Endothelial cell of umbilical vein (primary cell): ENCODE data around the gene MAGOHB. TPM values are rescaled to one million over a fixed set of nuclear protein-coding genes. Genes with fewer than 3 reads are reported as not detected.

Experiments used
- BruUV-seq: library from RNA; stranded (reverse); fragments of 400-500 nt; replicated peaks from 2 replicates; lab custom pipeline; 2021; lab: Mats Ljungman, UMichigan
- CTCF ChIA-PET: fragments of 300-600, 350-600 bp; sonication (Branson Sonifier 250); formaldehyde crosslinking; loops from one replicate; lab custom pipeline; 2021; ENCODE audit warnings: antibody characterized with exemption, inconsistent platforms; lab: Charles Lee
- POLR2A ChIA-PET: fragments of 300-600, 350-600 bp; sonication (Branson Sonifier 250); formaldehyde crosslinking; loops from one replicate; lab custom pipeline; 2021; ENCODE audit warnings: antibody characterized with exemption, inconsistent platforms; lab: Charles Lee
- DNase-seq: peaks from one replicate; pipeline ENCODE4 v3.0.0-alpha.2; 2011; ENCODE audit warnings: low read depth, low spot score
- FAIRE-seq: peaks from 2 replicates; lab custom pipeline; 2011; peaks lifted over from hg19 to GRCh38; lab: Jason Lieb, UNC
- H2AFZ ChIP-seq: 2 replicates; pipeline ENCODE4 v1.6.0; 2012; ENCODE audit warnings: low read depth, low read length, control low read depth, inconsistent platforms
- H3K27ac ChIP-seq: 2 replicates; pipeline ENCODE4 v1.5.1; 2011; ENCODE audit warnings: low read depth, mild to moderate bottlenecking, control low read depth, low read length, moderate library complexity; ENCODE audit not compliant: insufficient read depth
- H3K27me3 ChIP-seq, 2 experiments: 2 replicates each; pipeline versions ENCODE4 v1.6.0 to v1.6.1; 2011; ENCODE audit warnings: low read length in 2 of 2, mixed read lengths in 1 of 2; ENCODE audit not compliant: control insufficient read depth in 2 of 2, insufficient read depth in 2 of 2
- H3K36me3 ChIP-seq, 2 experiments: 2 replicates in 1 of 2; 3 replicates in 1 of 2; pipeline ENCODE4 v1.5.1; 2011; ENCODE audit warnings: low read length in 2 of 2, mild to moderate bottlenecking in 1 of 2, moderate library complexity in 1 of 2; ENCODE audit not compliant: control insufficient read depth in 2 of 2, insufficient read depth in 2 of 2; ENCODE audit errors: extremely low read depth in 1 of 2
- H3K4me1 ChIP-seq: 3 replicates; pipeline ENCODE4 v1.5.1; 2011; ENCODE audit warnings: mild to moderate bottlenecking, low read length; ENCODE audit not compliant: control insufficient read depth, insufficient read depth; ENCODE audit errors: extremely low read depth
- H3K4me2 ChIP-seq: 2 replicates; pipeline ENCODE4 v1.6.1; 2011; ENCODE audit warnings: low read length, control low read depth, mixed read lengths; ENCODE audit not compliant: insufficient read depth
- H3K4me3 ChIP-seq, 3 experiments: fragments of 200-600 bp in 1 of 3; sonication (generic), shearing (Covaris generic) in 1 of 3; replicated peaks in 1 of 3; 2 replicates each; pipeline ENCODE4 v1.5.1; 2011 to 2016; ENCODE audit warnings: control low read depth in 3 of 3, low read length in 3 of 3, mild to moderate bottlenecking in 2 of 3, inconsistent platforms in 1 of 3, low read depth in 1 of 3, moderate library complexity in 1 of 3; ENCODE audit not compliant: insufficient read depth in 1 of 3
- H3K79me2 ChIP-seq: 2 replicates; pipeline ENCODE4 v1.6.0; 2012; ENCODE audit warnings: low read length, inconsistent platforms; ENCODE audit not compliant: control insufficient read depth, insufficient read depth
- H3K9ac ChIP-seq: replicated peaks from 2 replicates; pipeline ENCODE3; 2011; ENCODE audit warnings: low read length, control low read depth; ENCODE audit not compliant: insufficient read depth; ENCODE audit errors: extremely low read depth
- H3K9me1 ChIP-seq: replicated peaks from 3 replicates; pipeline ENCODE4 v1.6.0; 2011; ENCODE audit warnings: mild to moderate bottlenecking, low read length; ENCODE audit not compliant: control insufficient read depth, insufficient read depth; ENCODE audit errors: extremely low read depth
- H3K9me3 ChIP-seq: replicated peaks from 2 replicates; pipeline ENCODE4 v1.5.1; 2012; ENCODE audit warnings: low read length, inconsistent platforms; ENCODE audit not compliant: control insufficient read depth, insufficient read depth
- H4K20me1 ChIP-seq: replicated peaks from 2 replicates; pipeline ENCODE3; 2011; ENCODE audit warnings: mild to moderate bottlenecking, low read length; ENCODE audit not compliant: control insufficient read depth, insufficient read depth; ENCODE audit errors: extremely low read depth
- CTCF ChIP-seq, 2 donors: IDR thresholded peaks; 1 replicate in 1 of 2; 2 replicates in 1 of 2; pipeline ENCODE4 v1.5.1; 2011; ENCODE audit warnings: low read length in 2 of 2, mild to moderate bottlenecking in 2 of 2, moderate library complexity in 2 of 2, control low read depth in 1 of 2, inconsistent platforms in 1 of 2, low read depth in 1 of 2; ENCODE audit not compliant: insufficient read depth in 1 of 2; ENCODE audit errors: extremely low read depth in 1 of 2
- EZH2 ChIP-seq: IDR thresholded peaks from 2 replicates; pipeline ENCODE4 v1.6.1; 2012; ENCODE audit warnings: borderline replicate concordance, low read depth, mild to moderate bottlenecking, moderate library complexity, low read length, inconsistent platforms; ENCODE audit not compliant: severe bottlenecking
- FOS ChIP-seq: IDR thresholded peaks from 2 replicates; pipeline ENCODE4 v1.6.1; 2011; ENCODE audit warnings: mild to moderate bottlenecking, low read length, moderate library complexity, borderline replicate concordance; ENCODE audit not compliant: insufficient read depth
- GATA2 ChIP-seq: IDR thresholded peaks from 2 replicates; pipeline ENCODE4 v1.7.0; 2011; ENCODE audit warnings: low read depth, mild to moderate bottlenecking, moderate library complexity, mixed read lengths, low read length; ENCODE audit not compliant: insufficient read length, insufficient read depth
- JUN ChIP-seq: IDR thresholded peaks from 2 replicates; pipeline ENCODE4 v1.6.1; 2011; ENCODE audit warnings: borderline replicate concordance, low read depth; ENCODE audit not compliant: insufficient read length, insufficient read depth
- MYC ChIP-seq: IDR thresholded peaks from one replicate; pipeline ENCODE4 v1.6.1; 2011; ENCODE audit warnings: mild to moderate bottlenecking, low read depth, low read length
- POLR2A ChIP-seq: IDR thresholded peaks from 2 replicates; pipeline ENCODE4 v1.6.1; 2012; ENCODE audit warnings: low read depth, mild to moderate bottlenecking, control low read depth, low read length
- POLR2AphosphoS5 ChIP-seq: IDR thresholded peaks from 2 replicates; pipeline ENCODE4 v1.6.1; 2012; ENCODE audit warnings: low read depth, mild to moderate bottlenecking, control low read depth, low read length, moderate library complexity; ENCODE audit not compliant: insufficient read depth
- dilution Hi-C: fragments of 300-500 bp; cut with MboI; formaldehyde crosslinking; loops from one replicate; pipeline ENCODE4 v1.15.0; 2019; ENCODE audit warnings: low sequenced_read_pairs; ENCODE audit not compliant: extremely low pct_ligation_motif_present
- intact Hi-C: fragments of 100-400 bp; cut with micrococcal nuclease; formaldehyde crosslinking; loops from one replicate; pipeline ENCODE4 v1.10.0; 2022
- polyA plus RNA-seq, 4 experiments: library from polyadenylated mRNA; depleted of rRNA in 3 of 4; stranded (reverse) in 3 of 4; unstranded in 1 of 4; fragments of >200 nt; gene quantifications; 2 replicates each; pipeline versions ENCODE4 v1.2.1 to v1.2.3, GENCODE V29; 2011 to 2012; ENCODE audit warnings: missing spikeins in 1 of 4
- total RNA-seq: library from RNA; stranded (reverse); gene quantifications from 2 replicates; pipeline ENCODE4 v1.2.3, GENCODE V29; 2021
- TF ChIP-seq, protein P1 (sequence below): IDR thresholded peaks from 2 replicates; pipeline ENCODE4 v1.6.1; 2011; ENCODE audit not compliant: insufficient read depth, insufficient read length

Gene MAGOHB
- total and polyA plus RNA-seq, 2 donors (not counting 3 experiments of a cell fraction or from before 2014, with no cell fraction given) = 8.9 to 48.3 TPM

DNA sequence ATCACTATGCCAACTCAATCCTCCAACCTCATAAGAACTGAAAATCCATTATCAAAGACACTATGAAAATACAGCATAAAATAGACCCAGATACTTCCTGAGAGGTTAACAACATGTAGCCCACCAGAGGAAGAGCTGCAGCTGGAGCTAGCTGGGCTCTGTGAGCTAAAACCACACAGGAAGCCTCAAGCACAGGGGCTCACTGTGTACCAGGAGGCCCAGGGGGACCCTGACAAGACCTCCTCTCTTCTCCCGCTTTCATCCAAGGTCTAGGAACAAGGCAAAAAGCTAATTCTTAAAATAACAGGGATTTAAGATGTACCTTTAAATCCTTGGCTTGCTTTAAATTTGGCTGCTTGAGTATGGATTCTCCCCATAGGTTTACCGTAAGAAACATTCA lies 54.2 kb downstream of the MAGOHB start:
- no peak overlapping the region for H2AFZ ChIP-seq
- no peak for TF ChIP-seq EZH2
- TF ChIP-seq JUN = no peak
- no peak for TF ChIP-seq POLR2AphosphoS5
- TF ChIP-seq, protein P1, sequence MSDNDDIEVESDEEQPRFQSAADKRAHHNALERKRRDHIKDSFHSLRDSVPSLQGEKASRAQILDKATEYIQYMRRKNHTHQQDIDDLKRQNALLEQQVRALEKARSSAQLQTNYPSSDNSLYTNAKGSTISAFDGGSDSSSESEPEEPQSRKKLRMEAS = no peak
- no peak for TF ChIP-seq MYC
- no peak for TF ChIP-seq FOS
- TF ChIP-seq CTCF (IDR thresholded peaks at IDR 0.05; ENCODE audit: extremely low read depth in 1 of 2, insufficient read depth in 1 of 2, low read depth in 1 of 2, low read length in 2 of 2) = no peak
- TF ChIP-seq POLR2A = no peak
- TF ChIP-seq GATA2 = no peak
- no TSS peak for BruUV-seq
- no peaks in the 10 kb centered on the region for H3K79me2 ChIP-seq
- intact Hi-C loops = no loop called here
- dilution Hi-C loops = no loop called here
- H3K36me3 ChIP-seq = no peaks in the 10 kb centered on the region
- no peak overlapping the region for H3K4me3 ChIP-seq
- H3K4me1 ChIP-seq = no peaks in the 10 kb centered on the region
- H3K9me3 ChIP-seq = no peaks in the 10 kb centered on the region
- H3K27me3 ChIP-seq = peaks cover 0 to 2% of the 10 kb centered on the region in 2 experiments
- ChIA-PET CTCF (interaction anchor here (0.6 to 2.2 kb wide), 9 partner anchors 12 to 810 kb away, joined by 3 to 17 read pairs (median 4); no protein-coding TSS in a partner anchor), POLR2A (no interaction called here)
- no peak overlapping the region for H3K4me2 ChIP-seq
- DNase-seq (no peak), FAIRE-seq (no peak)
- no peaks in the 10 kb centered on the region for H3K9me1 ChIP-seq
- H4K20me1 ChIP-seq = no peaks in the 10 kb centered on the region
- H3K9ac ChIP-seq = no peak overlapping the region
- no peak overlapping the region for H3K27ac ChIP-seq
